ENCODE data around the gene HMGCLL1.

The HMGCLL1 gene
- total RNA-seq = 0 to 2.8 (median 0) reads per million in 17 experiments

GRCh38 chr6:55578537-55579363 lies at the start of gene HMGCLL1:
Gene HMGCLL1, minus strand, starts transcription at chr6:55579192. Its CDS starts 137 bp downstream, at chr6:55579055.
- no peak for DNase-seq

GRCh38 chr6:55621993-55622392 lies 43.0 kb upstream of the HMGCLL1 start:
- DNase-seq = no peak

- DNase-seq = no peak
Measured at GRCh38 chr6:55621244-55621643, 42.3 kb upstream of the HMGCLL1 start.

- peak; percentile 26 to 45 (median 34) for DNase-seq
Measured at GRCh38 chr6:55617272-55617671, 38.3 kb upstream of the HMGCLL1 start.

- DNase-seq = no peak
Measured at GRCh38 chr6:55604021-55604420, 25.0 kb upstream of the HMGCLL1 start.

- no peak for DNase-seq
Measured at GRCh38 chr6:55601120-55601519, 22.1 kb upstream of the HMGCLL1 start.

DNA sequence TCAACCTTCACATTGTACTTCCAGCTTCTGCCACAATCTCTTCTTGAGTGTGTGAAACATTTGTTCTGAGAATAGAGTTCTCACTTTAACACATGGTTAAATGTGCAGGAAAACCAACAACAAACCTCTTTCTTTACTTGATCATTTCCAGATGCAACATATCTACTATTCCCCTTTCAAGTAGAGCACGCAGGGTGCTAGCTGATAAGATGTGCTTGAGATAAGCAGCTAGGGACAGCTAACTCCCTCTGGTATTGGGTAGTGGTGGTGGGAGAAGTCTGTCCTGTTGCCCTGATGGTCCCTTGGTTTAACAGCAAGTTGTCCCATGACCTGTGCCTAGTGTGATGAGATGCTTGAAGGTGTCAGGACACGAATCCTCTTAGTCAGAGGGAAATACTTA lies 15.4 kb upstream of the HMGCLL1 start:
- no peak for DNase-seq

DNA sequence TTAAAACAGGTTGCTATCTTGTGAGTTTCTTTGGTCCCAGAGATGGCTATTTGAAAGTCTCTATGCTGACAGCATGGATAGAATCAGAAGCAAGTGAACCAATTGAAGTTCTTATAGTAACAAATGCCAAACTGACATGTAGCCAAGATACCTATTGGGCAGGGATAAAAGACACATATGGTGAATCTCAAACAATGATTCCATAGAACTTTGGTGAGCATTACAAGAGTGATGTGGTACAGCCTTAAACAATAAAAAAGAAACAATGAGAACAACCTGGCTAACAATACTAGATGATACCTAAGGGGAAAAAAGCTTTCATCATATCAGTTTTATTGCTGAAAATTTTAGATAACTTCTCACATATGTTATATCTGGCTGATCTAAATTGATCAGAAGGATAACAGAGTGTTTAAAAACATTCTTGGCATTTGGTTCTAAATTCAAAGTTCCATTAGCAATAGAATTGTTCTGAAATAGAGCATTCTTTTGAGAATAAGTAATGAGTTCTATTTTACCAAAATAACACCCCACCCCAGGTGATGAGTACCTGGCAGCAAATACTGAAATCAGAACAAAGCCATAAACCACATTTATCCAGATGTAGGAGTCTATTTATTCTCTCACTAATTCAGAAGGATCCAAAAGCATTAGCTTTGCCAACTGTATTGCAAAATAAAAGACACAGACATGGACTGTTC lies 5.8 kb upstream of the HMGCLL1 start:
- DNase-seq = no peak

DNA sequence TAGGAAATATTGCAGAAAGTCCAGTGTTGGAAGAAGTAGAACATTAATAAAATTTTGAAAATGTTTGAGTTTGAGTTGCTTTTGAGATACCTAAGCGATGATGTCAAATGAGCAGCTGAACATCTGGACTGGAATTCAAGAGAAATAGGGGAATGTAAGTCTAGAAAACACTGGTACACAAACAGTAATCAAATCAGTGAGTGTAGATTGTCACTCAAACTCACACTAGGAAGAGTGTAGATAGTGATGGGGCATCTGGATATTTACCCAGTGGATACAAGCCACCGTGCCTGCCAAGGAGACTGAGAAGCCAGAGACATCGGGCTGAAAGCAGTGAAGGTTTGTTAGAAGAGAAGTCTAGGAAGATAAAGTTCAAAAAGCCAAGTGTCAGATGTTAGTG lies 2.2 kb downstream of the HMGCLL1 start:
- DNase-seq = no peak

GRCh38 chr6:55574556-55574955 lies 4.4 kb downstream of the HMGCLL1 start:
- no peak for DNase-seq

DNA sequence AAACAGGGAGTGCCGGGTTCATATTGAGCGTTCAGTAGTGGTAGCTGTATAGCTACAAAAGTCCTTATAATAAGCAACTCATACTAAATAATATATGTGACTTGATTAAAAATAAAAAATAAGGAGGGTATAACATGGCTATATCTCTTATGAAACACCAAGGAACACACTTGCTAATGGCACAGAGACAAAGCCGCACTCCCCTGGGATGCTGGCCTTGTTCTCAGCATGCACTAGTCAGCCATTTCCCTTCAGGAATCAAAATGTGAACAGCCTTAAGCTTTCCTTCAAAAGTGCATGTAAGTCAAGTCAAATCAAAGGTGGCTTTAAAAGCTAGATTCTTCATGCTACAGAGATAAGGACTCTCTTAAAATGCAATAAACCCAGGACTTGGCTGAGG lies 9.4 kb downstream of the HMGCLL1 start:
- DNase-seq = no peak

GRCh38 chr6:55568808-55569439 lies 10.1 kb downstream of the HMGCLL1 start:
- no peak for DNase-seq

GRCh38 chr6:55567558-55567957 lies 11.4 kb downstream of the HMGCLL1 start:
- DNase-seq = no peak

GRCh38 chr6:55566036-55566710 lies 12.8 kb downstream of the HMGCLL1 start:
- no peak for DNase-seq

GRCh38 chr6:55562318-55562717 lies 16.7 kb downstream of the HMGCLL1 start:
- no peak for DNase-seq

GRCh38 chr6:55560290-55560885 lies 18.6 kb downstream of the HMGCLL1 start:
- DNase-seq = no peak

DNA sequence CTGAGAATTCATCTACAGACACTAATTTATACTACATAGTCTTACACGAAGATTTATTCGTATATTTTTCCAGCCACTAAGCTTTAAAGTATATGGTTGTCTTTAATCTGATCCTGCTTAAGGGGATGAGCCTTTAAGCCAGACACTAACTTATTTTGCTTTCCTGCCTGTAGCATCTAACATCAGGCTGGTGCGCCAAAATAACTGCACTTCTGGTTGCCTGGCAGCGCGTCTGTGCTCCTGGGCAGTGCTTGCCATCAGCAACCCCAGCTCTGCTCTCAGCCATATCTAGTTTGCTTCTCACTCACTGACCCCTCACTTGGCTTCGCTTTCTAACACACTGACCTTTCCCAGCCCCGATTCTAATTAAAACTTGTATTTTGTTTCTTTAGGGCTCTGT lies 21.8 kb downstream of the HMGCLL1 start:
- no peak for DNase-seq

DNA sequence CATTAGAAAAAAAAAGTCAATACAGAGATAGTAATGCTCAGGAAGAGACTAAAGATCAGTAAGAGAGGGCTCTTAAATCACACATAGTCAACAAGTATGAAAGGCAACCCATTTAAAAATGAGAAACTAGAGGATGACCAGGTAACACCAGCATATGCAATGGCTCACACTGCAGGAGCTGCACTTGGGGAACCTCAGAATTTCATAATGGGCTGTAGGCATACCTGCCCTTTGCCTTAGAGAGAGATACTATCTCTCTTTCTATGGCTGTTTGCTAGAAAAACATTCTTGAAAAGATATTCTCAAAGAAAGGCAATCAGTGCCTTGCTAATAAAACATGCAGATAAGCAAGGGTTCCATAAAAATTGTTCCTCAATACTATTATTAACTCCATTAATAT lies 33.2 kb downstream of the HMGCLL1 start:
- no peak for DNase-seq

DNA sequence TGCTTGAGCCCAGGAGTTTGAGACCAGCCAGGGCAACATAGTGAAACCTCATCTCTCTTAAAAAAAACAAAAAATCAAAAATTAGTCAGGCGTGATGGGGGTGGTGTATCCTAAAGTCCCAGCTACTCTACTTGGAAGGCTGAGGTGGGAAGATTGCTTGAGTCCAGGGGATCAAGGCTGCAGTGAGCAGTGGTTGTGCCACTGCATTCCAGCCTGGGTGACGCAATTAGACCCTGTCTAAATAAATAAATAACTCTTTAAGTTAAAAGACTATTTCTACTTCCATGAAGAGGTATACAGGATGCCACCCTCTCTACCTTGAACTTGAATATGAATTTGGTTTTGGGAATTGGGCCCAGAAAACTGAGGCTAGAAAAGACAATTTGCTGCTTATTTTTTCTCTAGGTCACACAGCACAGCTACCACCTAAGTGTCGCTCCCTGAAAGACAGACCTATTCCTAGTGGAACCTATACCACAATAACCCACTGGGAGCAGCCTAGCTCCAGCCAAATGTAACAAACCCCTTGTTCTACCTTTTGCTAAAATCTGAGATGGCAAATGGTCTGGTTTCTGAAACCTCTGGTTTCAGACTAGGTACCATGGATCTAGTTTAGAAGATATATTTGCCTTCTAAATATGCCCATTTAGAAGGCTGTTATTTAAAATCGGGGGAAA lies 35.2 kb downstream of the HMGCLL1 start:
- DNase-seq = no peak

GRCh38 chr6:55541024-55541423 lies 38.0 kb downstream of the HMGCLL1 start:
- no peak for DNase-seq

GRCh38 chr6:55536391-55536956 lies 42.5 kb downstream of the HMGCLL1 start:
- no peak for DNase-seq

GRCh38 chr6:55531496-55531895 lies 47.5 kb downstream of the HMGCLL1 start:
- no peak for DNase-seq

All from suppressor macrophage (primary cell).